Type B pancreatic cell (in vitro differentiated cells): ENCODE results near the gene GRIK1. TPM values are rescaled to one million over a fixed set of nuclear protein-coding genes. Genes with fewer than 3 reads are reported as not detected.

Experiments used
- DNase-seq: peaks from one replicate; pipeline ENCODE4 v3.0.0; 2021; ENCODE audit warnings: mixed read lengths; ENCODE audit not compliant: unreplicated experiment; ENCODE audit errors: extremely low spot score
- H3K27ac Mint-ChIP-seq: 2 replicates; pipeline ENCODE4 v1.8.0; 2021; ENCODE audit warnings: mild to moderate bottlenecking, mixed read lengths
- H3K27me3 Mint-ChIP-seq: 2 replicates; pipeline ENCODE4 v1.8.0; 2021; ENCODE audit warnings: mixed read lengths
- H3K36me3 Mint-ChIP-seq: 2 replicates; pipeline ENCODE4 v1.8.0; 2021; ENCODE audit warnings: mixed read lengths
- H3K4me1 Mint-ChIP-seq: one replicate; pipeline ENCODE4 v1.8.0; 2021; ENCODE audit warnings: mixed read lengths; ENCODE audit not compliant: unreplicated experiment
- H3K4me3 Mint-ChIP-seq: 2 replicates; pipeline ENCODE4 v1.8.0; 2021; ENCODE audit warnings: mild to moderate bottlenecking, mixed read lengths
- H3K9me3 Mint-ChIP-seq: 2 replicates; pipeline ENCODE4 v1.8.0; 2021; ENCODE audit warnings: mixed read lengths
- CTCF ChIP-seq: fragments of 200-600 bp; sonication (generic); conservative IDR thresholded peaks from 2 replicates; pipeline ENCODE4 v1.5.0; 2021; ENCODE audit warnings: antibody characterized with exemption, mild to moderate bottlenecking
- total RNA-seq: library from RNA; stranded (reverse); gene quantifications from 2 replicates; pipeline ENCODE4 v1.2.1, GENCODE V29; 2021; ENCODE audit warnings: low replicate concordance

Gene GRIK1
- total RNA-seq, 1 donor from 2014 or later, result 6.1 TPM

GRCh38 chr21:29526545-29526944 is 413.3 kb downstream of the GRIK1 start:
- Mint-ChIP-seq H3K4me3 (no peak overlapping the region), H3K27ac (no peak overlapping the region), H3K4me1 (no peaks in the 10 kb centered on the region), H3K9me3 (peaks cover 12% of the 10 kb centered on the region), H3K27me3 (no peaks in the 10 kb centered on the region), H3K36me3 (no peaks in the 10 kb centered on the region)
- no peak for TF ChIP-seq CTCF
- DNase-seq, result no peak

- H3K27me3 Mint-ChIP-seq, result no peaks in the 10 kb centered on the region
- H3K9me3 Mint-ChIP-seq, result peaks cover 12% of the 10 kb centered on the region
- DNase-seq, result no peak
- no peak for TF ChIP-seq CTCF
- H3K36me3 Mint-ChIP-seq, result no peaks in the 10 kb centered on the region
- H3K27ac Mint-ChIP-seq, result no peak overlapping the region
- no peaks in the 10 kb centered on the region for H3K4me1 Mint-ChIP-seq
- H3K4me3 Mint-ChIP-seq, result no peak overlapping the region
Measured at GRCh38 chr21:29524055-29524454, 415.7 kb downstream of the GRIK1 start.

GRCh38 chr21:29523646-29524045 is 416.1 kb downstream of the GRIK1 start:
- no peaks in the 10 kb centered on the region for H3K36me3 Mint-ChIP-seq
- no peak overlapping the region for H3K27ac Mint-ChIP-seq
- TF ChIP-seq CTCF, result no peak
- no peaks in the 10 kb centered on the region for H3K4me1 Mint-ChIP-seq
- H3K4me3 Mint-ChIP-seq, result no peak overlapping the region
- H3K27me3 Mint-ChIP-seq, result no peaks in the 10 kb centered on the region
- DNase-seq, result no peak
- peaks cover 12% of the 10 kb centered on the region for H3K9me3 Mint-ChIP-seq

GRCh38 chr21:29521872-29522271 is 417.9 kb downstream of the GRIK1 start:
- Mint-ChIP-seq H3K27me3 (no peaks in the 10 kb centered on the region), H3K36me3 (no peaks in the 10 kb centered on the region), H3K4me1 (no peaks in the 10 kb centered on the region), H3K9me3 (peaks cover 5% of the 10 kb centered on the region), H3K27ac (no peak overlapping the region), H3K4me3 (no peak overlapping the region)
- no peak for TF ChIP-seq CTCF
- DNase-seq, result no peak

GRCh38 chr21:29520171-29520570 is 419.6 kb downstream of the GRIK1 start:
- Mint-ChIP-seq H3K36me3 (no peaks in the 10 kb centered on the region), H3K4me1 (no peaks in the 10 kb centered on the region), H3K4me3 (no peak overlapping the region), H3K27me3 (no peaks in the 10 kb centered on the region), H3K27ac (no peak overlapping the region), H3K9me3 (no peaks in the 10 kb centered on the region)
- DNase-seq, result no peak
- TF ChIP-seq CTCF, result no peak

- Mint-ChIP-seq H3K36me3 (peaks cover 4% of the 10 kb centered on the region), H3K9me3 (no peaks in the 10 kb centered on the region), H3K4me1 (no peaks in the 10 kb centered on the region), H3K4me3 (no peak overlapping the region), H3K27me3 (no peaks in the 10 kb centered on the region), H3K27ac (no peak overlapping the region)
- TF ChIP-seq CTCF, result no peak
- DNase-seq, result no peak
Measured at GRCh38 chr21:29514652-29515247, 425.0 kb downstream of the GRIK1 start.
